Suprapubic skin (tissue), 4 donors: ENCODE results near the gene SEPTIN12.

Source experiments
- CTCF ChIP-seq, 2 donors: fragments of 200-600 bp in 1 of 2; fragments of 450-650 bp in 1 of 2; sonication (generic) in 1 of 2; IDR thresholded peaks; one replicate each; pipeline ENCODE4 v1.5.1; 2016 to 2019; ENCODE audit warnings: antibody characterized with exemption in 2 of 2, mild to moderate bottlenecking in 1 of 2, moderate library complexity in 1 of 2
- POLR2A ChIP-seq, 2 donors: fragments of 450-650 bp; IDR thresholded peaks; one replicate each; pipeline ENCODE4 v1.6.1; 2017; ENCODE audit warnings: antibody characterized with exemption in 2 of 2, mild to moderate bottlenecking in 2 of 2, moderate library complexity in 2 of 2
- POLR2AphosphoS5 ChIP-seq, 3 donors: sonication (generic); formaldehyde crosslinking; IDR thresholded peaks; one replicate each; pipeline ENCODE4 v1.6.1; 2017; ENCODE audit warnings: antibody characterized with exemption in 3 of 3

- no peak for TF ChIP-seq CTCF (IDR thresholded peaks at IDR 0.05)
- no peak for TF ChIP-seq POLR2A (IDR thresholded peaks at IDR 0.05)
- no peak for TF ChIP-seq POLR2AphosphoS5 (IDR thresholded peaks at IDR 0.05)
Measured at GRCh38 chr16:4787068-4787467, 1.1 kb downstream of the SEPTIN12 start.
